Thyroid gland (tissue), 4 donors: ENCODE data around the gene CRY1.

Experiments
- POLR2A ChIP-seq, 2 donors: fragments of 450-650 bp; IDR thresholded peaks; one replicate each; pipeline ENCODE4 v1.6.1; 2017; ENCODE audit warnings: antibody characterized with exemption in 2 of 2, mild to moderate bottlenecking in 2 of 2, moderate library complexity in 1 of 2
- TF ChIP-seq, protein P1 (sequence below), 6 experiments: fragments of 200-600 bp in 3 of 6; fragments of 450-650 bp in 3 of 6; sonication (generic) in 3 of 6; IDR thresholded peaks; one replicate each; pipeline ENCODE4 v1.5.1; 2016 to 2019; ENCODE audit warnings: antibody characterized with exemption in 6 of 6, mild to moderate bottlenecking in 2 of 6, inconsistent platforms in 1 of 6, moderate library complexity in 1 of 6

DNA sequence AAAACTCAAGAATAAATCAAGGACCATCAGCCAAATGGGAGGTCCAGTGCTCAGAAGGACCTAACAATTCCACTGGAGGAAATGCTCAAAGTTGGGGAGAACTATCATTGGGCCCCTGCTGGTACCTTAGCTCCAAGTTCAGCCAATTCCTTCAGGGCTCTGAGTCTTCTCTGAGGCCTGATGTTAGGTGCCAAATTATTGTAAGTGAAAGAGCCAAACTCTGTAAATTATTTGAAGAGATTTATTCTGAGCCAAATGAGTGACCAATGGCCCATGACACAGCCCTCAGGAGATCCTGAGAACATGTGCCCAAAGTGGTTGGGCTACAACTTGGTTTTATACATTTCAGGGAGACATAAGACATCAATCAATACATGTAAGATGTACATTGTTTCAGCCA, 145.9 kb downstream of the CRY1 start:
- no peak for TF ChIP-seq POLR2A (IDR thresholded peaks at IDR 0.05)
- TF ChIP-seq, protein P1, sequence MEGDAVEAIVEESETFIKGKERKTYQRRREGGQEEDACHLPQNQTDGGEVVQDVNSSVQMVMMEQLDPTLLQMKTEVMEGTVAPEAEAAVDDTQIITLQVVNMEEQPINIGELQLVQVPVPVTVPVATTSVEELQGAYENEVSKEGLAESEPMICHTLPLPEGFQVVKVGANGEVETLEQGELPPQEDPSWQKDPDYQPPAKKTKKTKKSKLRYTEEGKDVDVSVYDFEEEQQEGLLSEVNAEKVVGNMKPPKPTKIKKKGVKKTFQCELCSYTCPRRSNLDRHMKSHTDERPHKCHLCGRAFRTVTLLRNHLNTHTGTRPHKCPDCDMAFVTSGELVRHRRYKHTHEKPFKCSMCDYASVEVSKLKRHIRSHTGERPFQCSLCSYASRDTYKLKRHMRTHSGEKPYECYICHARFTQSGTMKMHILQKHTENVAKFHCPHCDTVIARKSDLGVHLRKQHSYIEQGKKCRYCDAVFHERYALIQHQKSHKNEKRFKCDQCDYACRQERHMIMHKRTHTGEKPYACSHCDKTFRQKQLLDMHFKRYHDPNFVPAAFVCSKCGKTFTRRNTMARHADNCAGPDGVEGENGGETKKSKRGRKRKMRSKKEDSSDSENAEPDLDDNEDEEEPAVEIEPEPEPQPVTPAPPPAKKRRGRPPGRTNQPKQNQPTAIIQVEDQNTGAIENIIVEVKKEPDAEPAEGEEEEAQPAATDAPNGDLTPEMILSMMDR (IDR thresholded peaks at IDR 0.05), result no peak
